ENCODE data around the gene GTPBP1.

The GTPBP1 gene

GRCh38 chr22:38705235-38706100 is at the start of gene GTPBP1:
GTPBP1 (plus strand) TSS chr22:38705944; CDS start chr22:38705956, 12 bp downstream.
- DNase-seq (ENCODE audit: low spot score) = peak; percentile 100

GRCh38 chr22:38656256-38657044 is 49.3 kb upstream of the GTPBP1 start, which contains the start of the genes CBY1 and FAM227A:
CBY1 (plus strand) TSS chr22:38656638; CDS start chr22:38668055, 11,417 bp downstream.
FAM227A (minus strand) TSS chr22:38656392; CDS start chr22:38650168, 6,224 bp downstream.
- DNase-seq (ENCODE audit: low spot score) = peak; percentile 88

GRCh38 chr22:38657045-38657909 is 48.5 kb upstream of the GTPBP1 start:
- no peak for DNase-seq (ENCODE audit: low spot score)

GRCh38 chr22:38674888-38675287 is 30.9 kb upstream of the GTPBP1 start:
- no peak for DNase-seq (ENCODE audit: low spot score)

- DNase-seq (ENCODE audit: low spot score) = no peak
Measured at GRCh38 chr22:38675833-38676232, 29.9 kb upstream of the GTPBP1 start.

GRCh38 chr22:38681582-38682335 is 24.0 kb upstream of the GTPBP1 start, which contains the start of gene TOMM22:
TOMM22 (plus strand) TSS chr22:38681957; CDS start chr22:38681979, 22 bp downstream.
- DNase-seq (ENCODE audit: low spot score) = peak; percentile 89

- no peak for DNase-seq (ENCODE audit: low spot score)
Measured at GRCh38 chr22:38684895-38685294, 20.8 kb upstream of the GTPBP1 start.

- DNase-seq (ENCODE audit: low spot score) = no peak
Measured at GRCh38 chr22:38685761-38686160, 20.0 kb upstream of the GTPBP1 start.

GRCh38 chr22:38689651-38690050 is 16.1 kb upstream of the GTPBP1 start:
- DNase-seq (ENCODE audit: low spot score) = no peak

- no peak for DNase-seq (ENCODE audit: low spot score)
Measured at GRCh38 chr22:38694049-38694448, 11.7 kb upstream of the GTPBP1 start.

- DNase-seq (ENCODE audit: low spot score) = no peak
Measured at GRCh38 chr22:38694940-38695339, 10.8 kb upstream of the GTPBP1 start.

GRCh38 chr22:38696606-38697424 is 8.9 kb upstream of the GTPBP1 start:
- no peak for DNase-seq (ENCODE audit: low spot score)

- DNase-seq (ENCODE audit: low spot score) = no peak
Measured at GRCh38 chr22:38697425-38698089, 8.2 kb upstream of the GTPBP1 start.

GRCh38 chr22:38698407-38699094 is 7.2 kb upstream of the GTPBP1 start:
- DNase-seq (ENCODE audit: low spot score) = no peak

GRCh38 chr22:38699143-38699542 is 6.6 kb upstream of the GTPBP1 start:
- DNase-seq (ENCODE audit: low spot score) = no peak

GRCh38 chr22:38699784-38700183 is 6.0 kb upstream of the GTPBP1 start:
- no peak for DNase-seq (ENCODE audit: low spot score)

GRCh38 chr22:38700270-38700788 is 5.4 kb upstream of the GTPBP1 start:
- no peak for DNase-seq (ENCODE audit: low spot score)

- peak; percentile 94 for DNase-seq (ENCODE audit: low spot score)
Measured at GRCh38 chr22:38700789-38701628, 4.7 kb upstream of the GTPBP1 start, which contains the start of gene JOSD1. JOSD1 (minus strand) TSS chr22:38700943; CDS start chr22:38699987, 956 bp downstream.

Measured in putamen (tissue), 1 donor.